NB4 (cell line): ENCODE data around the gene TGFA.

ENCODE experiments used
- CTCF ChIP-seq: IDR thresholded peaks from one replicate; pipeline ENCODE4 v1.5.1; 2012; ENCODE audit warnings: low read depth, low read length
- POLR2A ChIP-seq: IDR thresholded peaks from 2 replicates; pipeline ENCODE4 v1.6.1; 2011; ENCODE audit warnings: mild to moderate bottlenecking; ENCODE audit not compliant: insufficient read length; ENCODE audit errors: extremely low read depth

GRCh38 chr2:70596739-70597138 lies 43.1 kb upstream of the TGFA start:
- TF ChIP-seq POLR2A (no peak), CTCF (no peak)
